Panc1 (cell line): ENCODE data around the gene MEOX2. TPM values are rescaled to one million over a fixed set of nuclear protein-coding genes. Genes with fewer than 3 reads are reported as not detected.

Source experiments
- ATAC-seq: fragments of 200-7000 bp; cut with Tn5 transposase; 2 replicates; pipeline ENCODE4 v1.9.1; 2020; ENCODE audit warnings: mild to moderate bottlenecking, moderate library complexity
- BruUV-seq: library from RNA; stranded (reverse); fragments of 400-500 nt; replicated peaks from 2 replicates; lab custom pipeline; 2021; lab: Mats Ljungman, UMichigan
- CTCF ChIA-PET: fragments of 300-600 bp; sonication (Branson Sonifier 250); formaldehyde crosslinking; loops from one replicate; lab custom pipeline; 2022; ENCODE audit warnings: antibody characterized with exemption; lab: Charles Lee
- POLR2A ChIA-PET: fragments of 300-600 bp; sonication (Branson Sonifier 250); formaldehyde crosslinking; loops from one replicate; lab custom pipeline; 2022; ENCODE audit warnings: antibody characterized with exemption; lab: Charles Lee
- DNase-seq: peaks from one replicate; pipeline ENCODE4 v3.0.0-alpha.2; 2010; ENCODE audit warnings: low read depth, low spot score
- H3K27ac ChIP-seq: 2 replicates; pipeline ENCODE4 v1.5.1; 2011; ENCODE audit warnings: mild to moderate bottlenecking, low read length, inconsistent platforms
- H3K27me3 ChIP-seq: fragments of 200-500 bp; sonication (Bioruptor generic); 2 replicates; pipeline ENCODE4 v1.6.0; 2014; ENCODE audit warnings: low read length, inconsistent platforms; ENCODE audit not compliant: control insufficient read depth, insufficient read depth
- H3K36me3 ChIP-seq: fragments of 200-500 bp; sonication (Bioruptor generic); 2 replicates; pipeline ENCODE4 v1.5.1; 2014; ENCODE audit warnings: inconsistent platforms, mild to moderate bottlenecking, low read length, moderate library complexity; ENCODE audit not compliant: control insufficient read depth, insufficient read depth
- H3K4me1 ChIP-seq: 2 replicates; pipeline ENCODE4 v1.5.1; 2011; ENCODE audit warnings: inconsistent platforms, mild to moderate bottlenecking, low read length, moderate library complexity; ENCODE audit not compliant: control insufficient read depth, insufficient read depth
- H3K4me3 ChIP-seq, 2 experiments: 2 replicates each; pipeline ENCODE4 v1.5.1; 2011 to 2012; ENCODE audit warnings: low read depth in 2 of 2, low read length in 2 of 2, mild to moderate bottlenecking in 2 of 2, inconsistent platforms in 1 of 2, moderate library complexity in 1 of 2
- H3K9me3 ChIP-seq: fragments of 200-500 bp; sonication (Bioruptor generic); 2 replicates; pipeline ENCODE4 v1.5.1; 2014; ENCODE audit warnings: low read depth, mild to moderate bottlenecking, inconsistent platforms, low read length, moderate library complexity; ENCODE audit not compliant: control insufficient read depth, insufficient read depth
- POLR2AphosphoS5 ChIP-seq: IDR thresholded peaks from 2 replicates; pipeline ENCODE4 v1.6.1; 2012; ENCODE audit warnings: mild to moderate bottlenecking, low read depth, low read length, moderate library complexity
- SIN3A ChIP-seq: IDR thresholded peaks from 2 replicates; pipeline ENCODE4 v1.6.1; 2012; ENCODE audit warnings: low read depth, mild to moderate bottlenecking, low read length, moderate library complexity, borderline replicate concordance; ENCODE audit not compliant: insufficient read depth
- TCF7L2 ChIP-seq: IDR thresholded peaks from 2 replicates; pipeline ENCODE4 v1.6.1; 2011; ENCODE audit warnings: mild to moderate bottlenecking, low read depth, low read length, inconsistent platforms
- in situ Hi-C: cut with HindIII; loops from 2 replicates; pipeline ENCODE4 v1.10.0; 2016; ENCODE audit warnings: low sequenced_read_pairs, low pct_unique_long_range_greater_than_20kb
- intact Hi-C: fragments of 100-400 bp; cut with micrococcal nuclease; formaldehyde crosslinking; loops from one replicate; pipeline ENCODE4 v1.10.0; 2022; ENCODE audit not compliant: unreplicated experiment
- total RNA-seq: library from RNA; stranded (reverse); gene quantifications from one replicate; pipeline ENCODE4 v1.2.1, GENCODE V29; 2021; ENCODE audit not compliant: unreplicated experiment
- TF ChIP-seq, protein P1 (sequence below), 2 experiments: IDR thresholded peaks; 2 replicates each; pipeline ENCODE4 v1.6.1; 2011 to 2012; ENCODE audit warnings: low read depth in 2 of 2, control low read depth in 1 of 2, low read length in 1 of 2, mild to moderate bottlenecking in 1 of 2, moderate library complexity in 1 of 2; ENCODE audit not compliant: insufficient read depth in 1 of 2
- TF ChIP-seq, protein P2 (sequence below): fragments of 450-650 bp; IDR thresholded peaks from 2 replicates; pipeline ENCODE4 v1.5.1; 2017; ENCODE audit warnings: mild to moderate bottlenecking

The MEOX2 gene
- total RNA-seq, 1 experiment from 2014 or later, result not detected

DNA sequence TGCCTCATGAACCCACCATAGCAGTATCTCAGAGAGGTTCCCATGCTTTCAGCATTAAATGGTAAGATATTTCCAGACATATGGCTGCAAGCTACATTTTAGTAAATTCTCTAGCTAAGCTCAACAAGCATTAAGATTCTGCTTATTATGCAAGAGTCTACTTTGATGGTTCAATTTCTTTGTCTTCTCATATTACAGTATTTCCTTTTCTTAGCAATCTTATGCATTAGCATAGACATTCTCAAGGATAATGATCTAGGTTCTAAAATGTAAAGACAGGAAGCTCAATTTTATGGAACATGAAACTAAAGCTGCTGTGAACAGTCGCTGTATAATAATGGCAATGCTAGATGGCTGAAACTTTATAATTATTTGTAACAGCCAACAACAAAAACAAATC lies 39.2 kb downstream of the MEOX2 start:
- Histone ChIP-seq H3K36me3 (no peaks in the 10 kb centered on the region; the same call in 1 of the 2 replicates), H3K4me3 (no peak overlapping the region), H3K4me1 (no peaks in the 10 kb centered on the region), H3K27me3 (no peaks in the 10 kb centered on the region), H3K27ac (no peak overlapping the region), H3K9me3 (peaks cover 2% of the 10 kb centered on the region; the same call in 1 of the 2 replicates)
- in situ Hi-C loops (no loop called here), intact Hi-C loops (no loop called here)
- ChIA-PET POLR2A (no interaction called here), CTCF (no interaction called here)
- no peak for DNase-seq
- TF ChIP-seq POLR2AphosphoS5, result no peak
- TF ChIP-seq, protein P1, sequence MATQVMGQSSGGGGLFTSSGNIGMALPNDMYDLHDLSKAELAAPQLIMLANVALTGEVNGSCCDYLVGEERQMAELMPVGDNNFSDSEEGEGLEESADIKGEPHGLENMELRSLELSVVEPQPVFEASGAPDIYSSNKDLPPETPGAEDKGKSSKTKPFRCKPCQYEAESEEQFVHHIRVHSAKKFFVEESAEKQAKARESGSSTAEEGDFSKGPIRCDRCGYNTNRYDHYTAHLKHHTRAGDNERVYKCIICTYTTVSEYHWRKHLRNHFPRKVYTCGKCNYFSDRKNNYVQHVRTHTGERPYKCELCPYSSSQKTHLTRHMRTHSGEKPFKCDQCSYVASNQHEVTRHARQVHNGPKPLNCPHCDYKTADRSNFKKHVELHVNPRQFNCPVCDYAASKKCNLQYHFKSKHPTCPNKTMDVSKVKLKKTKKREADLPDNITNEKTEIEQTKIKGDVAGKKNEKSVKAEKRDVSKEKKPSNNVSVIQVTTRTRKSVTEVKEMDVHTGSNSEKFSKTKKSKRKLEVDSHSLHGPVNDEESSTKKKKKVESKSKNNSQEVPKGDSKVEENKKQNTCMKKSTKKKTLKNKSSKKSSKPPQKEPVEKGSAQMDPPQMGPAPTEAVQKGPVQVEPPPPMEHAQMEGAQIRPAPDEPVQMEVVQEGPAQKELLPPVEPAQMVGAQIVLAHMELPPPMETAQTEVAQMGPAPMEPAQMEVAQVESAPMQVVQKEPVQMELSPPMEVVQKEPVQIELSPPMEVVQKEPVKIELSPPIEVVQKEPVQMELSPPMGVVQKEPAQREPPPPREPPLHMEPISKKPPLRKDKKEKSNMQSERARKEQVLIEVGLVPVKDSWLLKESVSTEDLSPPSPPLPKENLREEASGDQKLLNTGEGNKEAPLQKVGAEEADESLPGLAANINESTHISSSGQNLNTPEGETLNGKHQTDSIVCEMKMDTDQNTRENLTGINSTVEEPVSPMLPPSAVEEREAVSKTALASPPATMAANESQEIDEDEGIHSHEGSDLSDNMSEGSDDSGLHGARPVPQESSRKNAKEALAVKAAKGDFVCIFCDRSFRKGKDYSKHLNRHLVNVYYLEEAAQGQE (IDR thresholded peaks at IDR 0.05; ENCODE audit: insufficient read depth in 1 of 2, low read depth in 2 of 2, low read length in 1 of 2), result no peak
- TF ChIP-seq SIN3A, result no peak
- no peak for TF ChIP-seq TCF7L2
- TF ChIP-seq, protein P2, sequence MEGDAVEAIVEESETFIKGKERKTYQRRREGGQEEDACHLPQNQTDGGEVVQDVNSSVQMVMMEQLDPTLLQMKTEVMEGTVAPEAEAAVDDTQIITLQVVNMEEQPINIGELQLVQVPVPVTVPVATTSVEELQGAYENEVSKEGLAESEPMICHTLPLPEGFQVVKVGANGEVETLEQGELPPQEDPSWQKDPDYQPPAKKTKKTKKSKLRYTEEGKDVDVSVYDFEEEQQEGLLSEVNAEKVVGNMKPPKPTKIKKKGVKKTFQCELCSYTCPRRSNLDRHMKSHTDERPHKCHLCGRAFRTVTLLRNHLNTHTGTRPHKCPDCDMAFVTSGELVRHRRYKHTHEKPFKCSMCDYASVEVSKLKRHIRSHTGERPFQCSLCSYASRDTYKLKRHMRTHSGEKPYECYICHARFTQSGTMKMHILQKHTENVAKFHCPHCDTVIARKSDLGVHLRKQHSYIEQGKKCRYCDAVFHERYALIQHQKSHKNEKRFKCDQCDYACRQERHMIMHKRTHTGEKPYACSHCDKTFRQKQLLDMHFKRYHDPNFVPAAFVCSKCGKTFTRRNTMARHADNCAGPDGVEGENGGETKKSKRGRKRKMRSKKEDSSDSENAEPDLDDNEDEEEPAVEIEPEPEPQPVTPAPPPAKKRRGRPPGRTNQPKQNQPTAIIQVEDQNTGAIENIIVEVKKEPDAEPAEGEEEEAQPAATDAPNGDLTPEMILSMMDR, result no peak
- no TSS peak for BruUV-seq
- ATAC-seq, result no peak

- no peak overlapping the region for H3K4me3 ChIP-seq
- no TSS peak for BruUV-seq
- H3K36me3 ChIP-seq, result no peaks in the 10 kb centered on the region; the same call in 1 of the 2 replicates
- H3K27ac ChIP-seq, result no peak overlapping the region
- TF ChIP-seq SIN3A (no peak), POLR2AphosphoS5 (no peak), TCF7L2 (no peak)
- TF ChIP-seq, protein P2, result no peak
- TF ChIP-seq, protein P1 (IDR thresholded peaks at IDR 0.05; ENCODE audit: insufficient read depth in 1 of 2, low read depth in 2 of 2, low read length in 1 of 2), result no peak
- no peak for DNase-seq
- no peaks in the 10 kb centered on the region; the same call in 1 of the 2 replicates for H3K9me3 ChIP-seq
- intact Hi-C loops (no loop called here), in situ Hi-C loops (no loop called here)
- no peak for ATAC-seq
- no peaks in the 10 kb centered on the region for H3K27me3 ChIP-seq
- POLR2A ChIA-PET, result no interaction called here
- CTCF ChIA-PET, result no interaction called here
- H3K4me1 ChIP-seq, result no peaks in the 10 kb centered on the region
These were observed 43.3 kb downstream of the MEOX2 start for GRCh38 chr7:15643000-15643705.
